OCI-LY3 (cell line): ENCODE measurements around the gene DSCAM.

Experiments used
- CTCF ChIP-seq: fragments of 200-600, 300-600 bp; sonication (generic); IDR thresholded peaks from 2 replicates; pipeline ENCODE4 v1.5.1; 2014; ENCODE audit warnings: antibody characterized with exemption, low read length, low read depth
- EZH2phosphoT487 ChIP-seq: fragments of 200-600 bp; shearing (Covaris generic); IDR thresholded peaks from 2 replicates; pipeline ENCODE4 v1.6.1; 2018; ENCODE audit warnings: antibody characterized with exemption, mixed run types, low read depth

- TF ChIP-seq CTCF (no peak), EZH2phosphoT487 (no peak)
Observed at GRCh38 chr21:40605094-40605493, 241.9 kb downstream of the DSCAM start.
